ENCODE data around the gene ZNF423. TPM values are rescaled to one million over a fixed set of nuclear protein-coding genes. Genes with fewer than 3 reads are reported as not detected.

Gene ZNF423
- total and polyA plus RNA-seq, 2 experiments from 2014 or later = 0.43 to 0.49 TPM

DNA sequence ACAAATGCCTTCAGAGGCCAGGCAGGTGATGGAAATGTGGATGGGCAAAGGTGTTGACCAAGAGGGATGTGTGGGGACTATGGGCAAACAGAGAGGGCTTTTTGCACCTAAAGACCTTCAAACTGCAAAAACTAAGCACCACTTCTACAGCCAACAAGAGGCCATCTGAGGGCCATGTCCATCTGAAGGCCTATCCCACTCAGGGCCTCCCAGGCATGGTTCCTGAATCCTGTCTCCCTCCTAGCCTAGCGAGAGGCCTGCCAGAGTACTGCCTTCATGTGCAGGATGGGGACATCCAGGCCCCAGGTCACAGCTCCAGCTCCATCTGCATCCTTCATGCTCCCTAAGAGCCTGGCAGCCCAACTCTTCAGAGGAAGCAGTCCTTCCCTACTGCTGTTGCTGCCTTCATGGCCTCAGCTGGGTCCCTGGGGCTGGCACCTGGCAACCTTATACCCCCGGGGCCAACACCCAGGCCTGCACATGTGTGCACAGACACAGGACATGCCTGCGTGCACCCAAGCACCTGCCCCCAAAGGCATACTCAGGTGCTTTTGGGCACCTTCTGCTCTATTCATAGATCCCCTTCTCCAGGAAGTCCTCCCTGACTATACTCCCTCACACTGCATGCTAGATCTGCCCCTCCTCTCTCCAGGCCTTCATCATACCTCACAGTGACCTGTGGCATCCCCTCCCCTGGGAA lies 387.2 kb downstream of the ZNF423 start:
- H2AFZ ChIP-seq = no peak overlapping the region

DNA sequence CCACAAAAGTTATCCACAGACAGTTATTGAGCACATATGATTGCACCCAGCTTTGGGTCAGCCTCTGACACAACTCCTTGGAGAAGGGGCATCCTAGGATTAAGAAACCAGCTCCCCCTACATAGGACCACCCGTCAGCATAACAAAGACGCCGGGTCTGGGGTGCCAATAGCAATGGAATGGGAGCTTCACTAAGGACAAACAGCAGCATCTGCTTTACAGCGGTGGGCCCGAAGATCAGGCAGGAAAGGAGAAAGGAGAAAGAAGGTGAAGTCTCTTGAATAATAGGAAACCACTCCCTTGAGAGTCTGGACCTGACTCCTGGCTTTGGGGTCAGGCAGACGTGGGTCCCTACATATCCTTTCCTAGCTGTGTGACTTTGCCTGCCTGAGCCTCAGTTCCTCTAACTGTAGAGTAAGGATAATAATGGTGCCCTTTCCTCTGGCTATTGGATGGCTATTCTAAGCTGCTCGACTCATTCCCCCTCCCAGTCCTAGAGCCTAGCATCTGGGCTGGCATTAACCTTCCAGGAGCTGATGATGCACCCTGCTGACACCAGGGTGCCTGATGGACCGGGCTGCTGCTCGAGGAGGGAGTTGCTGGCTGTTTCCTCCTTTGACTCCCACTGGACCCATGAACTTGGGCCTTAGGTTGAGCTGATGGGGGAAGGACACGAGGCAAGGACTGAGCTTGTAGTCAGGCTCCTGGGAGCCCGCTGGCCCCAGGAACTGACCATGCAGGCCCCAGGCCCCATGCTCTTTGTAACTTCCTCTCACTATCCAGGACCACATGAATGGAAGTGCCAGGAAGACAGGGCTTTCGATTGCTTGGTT lies 388.2 kb downstream of the ZNF423 start:
- H3K4me3 ChIP-seq = no peak overlapping the region
- no peaks in the 10 kb centered on the region for H4K20me1 ChIP-seq (ENCODE audit: insufficient read depth)
- H3K36me3 ChIP-seq (ENCODE audit: low read depth) = no peaks in the 10 kb centered on the region
- H3F3A ChIP-seq (ENCODE audit: insufficient read depth) = no peaks in the 10 kb centered on the region
- H2AFZ ChIP-seq = no peak overlapping the region
- H3K9me2 ChIP-seq (ENCODE audit: insufficient read depth) = no peaks in the 10 kb centered on the region
- peaks cover 5% of the 10 kb centered on the region for H3K27me3 ChIP-seq (replicated peaks; ENCODE audit: insufficient read depth)
- no peak for DNase-seq
- no peak overlapping the region for H3K4me2 ChIP-seq (ENCODE audit: unreplicated experiment)
- no peak overlapping the region for H3K9ac ChIP-seq
- H3K27ac ChIP-seq = no peak overlapping the region
- TF ChIP-seq EZH2 (IDR thresholded peaks at IDR 0.05; ENCODE audit: insufficient read depth, poor library complexity, severe bottlenecking) (no peak), EZH2phosphoT487 (IDR thresholded peaks at IDR 0.05; ENCODE audit: insufficient read depth, low read depth) (no peak)
- WGBS, 2 experiments (ENCODE audit: low coverage in 1 of 2, low lambda C conversion rate in 2 of 2, missing lambda C conversion rate in 2 of 2) = 39 to 42% methylated on average over 12 of the region's 12 CpGs
- H3K4me1 ChIP-seq (ENCODE audit: insufficient read depth) = no peaks in the 10 kb centered on the region
- in situ Hi-C loops (cut with MboI) = no loop called here
- no peaks in the 10 kb centered on the region for H3K79me2 ChIP-seq (ENCODE audit: insufficient read depth)
- no peaks in the 10 kb centered on the region for H3K9me3 ChIP-seq (ENCODE audit: low read depth)

More for the DNA sequence above, 387.2 kb downstream of the ZNF423 start:
- Histone ChIP-seq H3K4me1 (ENCODE audit: insufficient read depth) (no peaks in the 10 kb centered on the region), H3K4me3 (no peak overlapping the region), H3K9me2 (ENCODE audit: insufficient read depth) (no peaks in the 10 kb centered on the region), H3K79me2 (ENCODE audit: insufficient read depth) (no peaks in the 10 kb centered on the region), H4K20me1 (ENCODE audit: insufficient read depth) (no peaks in the 10 kb centered on the region), H3K27me3 (replicated peaks; ENCODE audit: insufficient read depth) (peaks cover 5% of the 10 kb centered on the region; the same call in 1 of the 2 replicates), H3F3A (ENCODE audit: insufficient read depth) (no peaks in the 10 kb centered on the region), H3K4me2 (ENCODE audit: unreplicated experiment) (no peak overlapping the region), H3K9ac (no peak overlapping the region), H3K36me3 (ENCODE audit: low read depth) (no peaks in the 10 kb centered on the region), H3K9me3 (ENCODE audit: low read depth) (no peaks in the 10 kb centered on the region), H3K27ac (no peak overlapping the region)
- 21 to 24% methylated on average over 3 of the region's 3 CpGs for WGBS, 2 experiments (ENCODE audit: low coverage in 1 of 2, low lambda C conversion rate in 2 of 2, missing lambda C conversion rate in 2 of 2)
- in situ Hi-C loops (cut with MboI) = no loop called here
- DNase-seq = no peak
- TF ChIP-seq EZH2phosphoT487 (IDR thresholded peaks at IDR 0.05; ENCODE audit: insufficient read depth, low read depth) (no peak), EZH2 (IDR thresholded peaks at IDR 0.05; ENCODE audit: insufficient read depth, poor library complexity, severe bottlenecking) (no peak)

DNA sequence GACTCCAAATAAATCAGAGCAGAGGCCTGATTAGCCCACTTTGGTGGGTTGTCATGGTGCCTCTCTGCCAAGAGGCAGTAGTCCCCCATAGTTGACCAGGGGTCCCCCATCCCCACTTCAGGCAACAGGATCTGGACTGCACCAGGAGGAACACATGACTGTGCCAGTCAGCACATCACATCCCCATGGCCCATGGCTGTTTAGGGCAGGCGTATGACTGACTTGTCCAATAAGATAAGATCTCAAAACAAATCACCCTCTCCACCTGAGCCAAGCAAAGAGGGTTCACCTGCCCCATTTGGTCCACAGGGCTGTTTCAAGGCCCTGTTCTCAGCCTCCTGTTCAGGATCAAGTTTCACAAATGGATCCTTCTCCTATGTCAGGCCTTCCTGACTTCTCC lies 389.0 kb downstream of the ZNF423 start:
- Histone ChIP-seq H3K4me3 (no peak overlapping the region), H2AFZ (no peak overlapping the region), H3F3A (ENCODE audit: insufficient read depth) (no peaks in the 10 kb centered on the region), H3K9ac (no peak overlapping the region), H3K9me3 (ENCODE audit: low read depth) (no peaks in the 10 kb centered on the region), H3K79me2 (ENCODE audit: insufficient read depth) (no peaks in the 10 kb centered on the region), H3K9me2 (ENCODE audit: insufficient read depth) (no peaks in the 10 kb centered on the region), H3K36me3 (ENCODE audit: low read depth) (no peaks in the 10 kb centered on the region), H3K27me3 (replicated peaks; ENCODE audit: insufficient read depth) (peaks cover 5% of the 10 kb centered on the region), H3K27ac (no peak overlapping the region), H3K4me2 (ENCODE audit: unreplicated experiment) (no peak overlapping the region), H4K20me1 (ENCODE audit: insufficient read depth) (no peaks in the 10 kb centered on the region), H3K4me1 (ENCODE audit: insufficient read depth) (no peaks in the 10 kb centered on the region)
- no peak for DNase-seq
- TF ChIP-seq EZH2 (IDR thresholded peaks at IDR 0.05; ENCODE audit: insufficient read depth, poor library complexity, severe bottlenecking) (no peak), EZH2phosphoT487 (IDR thresholded peaks at IDR 0.05; ENCODE audit: insufficient read depth, low read depth) (no peak)
- in situ Hi-C loops (cut with MboI) = no loop called here
- WGBS, 2 experiments (ENCODE audit: low coverage in 1 of 2, low lambda C conversion rate in 2 of 2, missing lambda C conversion rate in 2 of 2) = 35% methylated on average over 1 of the region's 1 CpG

DNA sequence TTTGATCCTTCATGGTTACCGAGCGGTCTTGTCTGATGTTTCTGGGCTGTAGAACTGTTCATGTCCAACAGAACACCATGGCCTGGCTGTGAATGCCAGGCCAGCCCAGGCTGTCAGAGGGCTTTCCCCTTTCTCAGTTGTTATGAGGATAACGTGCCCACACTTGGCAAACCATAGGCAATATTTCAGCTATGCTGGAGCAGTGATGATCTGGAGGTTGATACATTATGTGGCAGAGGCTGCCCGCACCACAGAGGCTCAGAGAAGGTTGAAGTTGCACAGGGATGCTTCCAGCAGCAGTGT lies 389.4 kb downstream of the ZNF423 start:
- H3K4me3 ChIP-seq = no peak overlapping the region
- in situ Hi-C loops (cut with MboI) = no loop called here
- no peaks in the 10 kb centered on the region for H3F3A ChIP-seq (ENCODE audit: insufficient read depth)
- no peak overlapping the region for H3K4me2 ChIP-seq (ENCODE audit: unreplicated experiment)
- no peaks in the 10 kb centered on the region for H3K9me2 ChIP-seq (ENCODE audit: insufficient read depth)
- H2AFZ ChIP-seq = no peak overlapping the region
- H3K36me3 ChIP-seq (ENCODE audit: low read depth) = no peaks in the 10 kb centered on the region
- H3K79me2 ChIP-seq (ENCODE audit: insufficient read depth) = no peaks in the 10 kb centered on the region
- H3K9me3 ChIP-seq (ENCODE audit: low read depth) = no peaks in the 10 kb centered on the region
- TF ChIP-seq EZH2 (IDR thresholded peaks at IDR 0.05; ENCODE audit: insufficient read depth, poor library complexity, severe bottlenecking) = no peak
- no peak for TF ChIP-seq EZH2phosphoT487 (IDR thresholded peaks at IDR 0.05; ENCODE audit: insufficient read depth, low read depth)
- H3K27me3 ChIP-seq (replicated peaks; ENCODE audit: insufficient read depth) = peaks cover 5% of the 10 kb centered on the region
- DNase-seq = no peak
- no peak overlapping the region for H3K9ac ChIP-seq
- H4K20me1 ChIP-seq (ENCODE audit: insufficient read depth) = no peaks in the 10 kb centered on the region
- no peak overlapping the region for H3K27ac ChIP-seq
- H3K4me1 ChIP-seq (ENCODE audit: insufficient read depth) = no peaks in the 10 kb centered on the region
- WGBS, 2 experiments (ENCODE audit: low coverage in 1 of 2, low lambda C conversion rate in 2 of 2, missing lambda C conversion rate in 2 of 2) = 21 to 35% methylated on average over 4 of the region's 4 CpGs

Measured in GM23248 (cell line).